Measurements from ENCODE around the gene MTMR2.

DNA sequence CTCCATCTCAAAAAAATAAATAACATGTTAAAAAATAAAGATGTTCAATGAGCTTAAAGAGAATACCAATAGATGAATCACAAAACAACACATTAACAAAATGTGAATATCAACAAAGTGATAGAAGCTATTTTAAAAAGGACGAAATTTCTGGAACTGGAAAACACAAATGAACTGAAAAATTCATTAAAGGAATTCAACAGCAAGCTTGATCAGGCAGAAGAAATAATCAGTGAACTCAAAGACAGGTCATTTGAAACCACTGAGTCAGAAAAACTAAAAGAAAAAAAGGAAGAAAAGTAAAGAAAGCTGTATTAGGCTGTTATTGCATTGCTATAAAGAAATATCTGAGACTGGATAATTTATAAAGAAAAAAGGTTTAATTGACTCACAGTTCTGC is 7.0 kb upstream of the MTMR2 start:
- TF ChIP-seq, protein P1, sequence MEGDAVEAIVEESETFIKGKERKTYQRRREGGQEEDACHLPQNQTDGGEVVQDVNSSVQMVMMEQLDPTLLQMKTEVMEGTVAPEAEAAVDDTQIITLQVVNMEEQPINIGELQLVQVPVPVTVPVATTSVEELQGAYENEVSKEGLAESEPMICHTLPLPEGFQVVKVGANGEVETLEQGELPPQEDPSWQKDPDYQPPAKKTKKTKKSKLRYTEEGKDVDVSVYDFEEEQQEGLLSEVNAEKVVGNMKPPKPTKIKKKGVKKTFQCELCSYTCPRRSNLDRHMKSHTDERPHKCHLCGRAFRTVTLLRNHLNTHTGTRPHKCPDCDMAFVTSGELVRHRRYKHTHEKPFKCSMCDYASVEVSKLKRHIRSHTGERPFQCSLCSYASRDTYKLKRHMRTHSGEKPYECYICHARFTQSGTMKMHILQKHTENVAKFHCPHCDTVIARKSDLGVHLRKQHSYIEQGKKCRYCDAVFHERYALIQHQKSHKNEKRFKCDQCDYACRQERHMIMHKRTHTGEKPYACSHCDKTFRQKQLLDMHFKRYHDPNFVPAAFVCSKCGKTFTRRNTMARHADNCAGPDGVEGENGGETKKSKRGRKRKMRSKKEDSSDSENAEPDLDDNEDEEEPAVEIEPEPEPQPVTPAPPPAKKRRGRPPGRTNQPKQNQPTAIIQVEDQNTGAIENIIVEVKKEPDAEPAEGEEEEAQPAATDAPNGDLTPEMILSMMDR (IDR thresholded peaks at IDR 0.05): no peak
- TF ChIP-seq POLR2A (IDR thresholded peaks at IDR 0.05): no peak

All from prostate gland (tissue), 2 donors.